Mesenchymal stem cell (in vitro differentiated cells and primary cell): ENCODE data around the gene MIDN. TPM values are rescaled to one million over a fixed set of nuclear protein-coding genes. Genes with fewer than 3 reads are reported as not detected.
A peak's percentile ranks its signal among the peaks of the same experiment; 100 is the strongest.
"Not testable (repeated sequence)": the region's sequence is repeated elsewhere in the genome, so short reads cannot be mapped to it uniquely, and the experiment has no call there.

ENCODE experiments used
- DNase-seq: peaks from one replicate; pipeline ENCODE4 v3.0.0-alpha.2; 2013
- H2AFZ ChIP-seq: one replicate; pipeline ENCODE4 v1.6.1; 2013; ENCODE audit warnings: low read depth, mild to moderate bottlenecking, control low read depth, inconsistent platforms, low read length, moderate library complexity
- H2AK5ac ChIP-seq: 2 replicates; pipeline ENCODE4 v1.6.1; 2013; ENCODE audit warnings: low read length, moderate library complexity, mild to moderate bottlenecking, inconsistent platforms; ENCODE audit not compliant: severe bottlenecking
- H2BK120ac ChIP-seq: one replicate; pipeline ENCODE4 v1.6.1; 2013; ENCODE audit warnings: low read depth, mild to moderate bottlenecking, inconsistent platforms, low read length, moderate library complexity
- H2BK12ac ChIP-seq, 2 experiments: one replicate each; pipeline ENCODE4 v1.6.1; 2013; ENCODE audit warnings: inconsistent platforms in 2 of 2, low read length in 2 of 2, mild to moderate bottlenecking in 2 of 2, moderate library complexity in 2 of 2, control low read depth in 1 of 2
- H2BK15ac ChIP-seq: one replicate; pipeline ENCODE4 v1.6.1; 2013; ENCODE audit warnings: mild to moderate bottlenecking, low read depth, inconsistent platforms; ENCODE audit not compliant: poor library complexity, severe bottlenecking
- H2BK5ac ChIP-seq: 2 replicates; pipeline ENCODE4 v1.6.1; 2013; ENCODE audit warnings: low read depth, mild to moderate bottlenecking, low read length, control low read depth, inconsistent platforms; ENCODE audit not compliant: poor library complexity, severe bottlenecking
- H3K14ac ChIP-seq, 2 experiments: one replicate each; pipeline ENCODE4 v1.6.1; 2013; ENCODE audit warnings: inconsistent platforms in 2 of 2, low read length in 2 of 2, control low read depth in 1 of 2, mild to moderate bottlenecking in 1 of 2, moderate library complexity in 1 of 2
- H3K18ac ChIP-seq, 2 experiments: one replicate each; pipeline ENCODE4 v1.6.1; 2013; ENCODE audit warnings: inconsistent platforms in 2 of 2, low read length in 2 of 2, control low read depth in 1 of 2, low read depth in 1 of 2, mild to moderate bottlenecking in 1 of 2
- H3K23ac ChIP-seq, 2 experiments: one replicate each; pipeline ENCODE4 v1.6.1; 2013; ENCODE audit warnings: inconsistent platforms in 2 of 2, low read length in 2 of 2, mild to moderate bottlenecking in 2 of 2, moderate library complexity in 2 of 2, control low read depth in 1 of 2
- H3K27ac ChIP-seq: 2 replicates; pipeline ENCODE4 v1.5.1; 2013; ENCODE audit warnings: mild to moderate bottlenecking, moderate library complexity, low read length, control low read depth, inconsistent platforms; ENCODE audit not compliant: poor library complexity, severe bottlenecking
- H3K27me3 ChIP-seq, 2 experiments: 2 replicates each; pipeline versions ENCODE4 v1.6.1 to v1.7.0; 2013; ENCODE audit warnings: low read length in 2 of 2, mild to moderate bottlenecking in 2 of 2, moderate library complexity in 2 of 2, control low read depth in 1 of 2, inconsistent platforms in 1 of 2; ENCODE audit not compliant: control insufficient read depth in 1 of 2, insufficient read depth in 1 of 2
- H3K36me3 ChIP-seq, 2 experiments: 2 replicates each; pipeline versions ENCODE4 v1.6.1 to v1.7.0; 2013; ENCODE audit warnings: low read length in 2 of 2, control low read depth in 1 of 2, inconsistent platforms in 1 of 2, low read depth in 1 of 2, mild to moderate bottlenecking in 1 of 2; ENCODE audit not compliant: insufficient read depth in 2 of 2, control insufficient read depth in 1 of 2
- H3K4ac ChIP-seq, 2 experiments: one replicate each; pipeline ENCODE4 v1.6.1; 2013; ENCODE audit warnings: inconsistent platforms in 2 of 2, low read length in 2 of 2, mild to moderate bottlenecking in 2 of 2, moderate library complexity in 2 of 2, control low read depth in 1 of 2, low read depth in 1 of 2
- H3K4me1 ChIP-seq: 2 replicates; pipeline ENCODE4 v1.6.1; 2013; ENCODE audit warnings: low read depth, low read length, control low read depth; ENCODE audit not compliant: control insufficient read depth, insufficient read depth
- H3K4me2 ChIP-seq: 2 replicates; pipeline ENCODE4 v1.6.1; 2013; ENCODE audit warnings: low read length, mild to moderate bottlenecking, inconsistent platforms; ENCODE audit not compliant: poor library complexity, severe bottlenecking
- H3K4me3 ChIP-seq, 2 experiments: 2 replicates each; pipeline versions ENCODE4 v1.5.1 to v1.7.0; 2013; ENCODE audit warnings: low read length in 2 of 2, mild to moderate bottlenecking in 2 of 2, control low read depth in 1 of 2, low read depth in 1 of 2; ENCODE audit not compliant: insufficient read depth in 1 of 2
- H3K79me1 ChIP-seq: replicated peaks from 2 replicates; pipeline ENCODE4 v1.6.1; 2013; ENCODE audit warnings: mild to moderate bottlenecking, control low read depth, low read length, inconsistent platforms; ENCODE audit not compliant: poor library complexity, severe bottlenecking
- H3K9ac ChIP-seq: 2 replicates; pipeline ENCODE4 v1.7.0; 2013; ENCODE audit warnings: mild to moderate bottlenecking, low read length, moderate library complexity
- H3K9me3 ChIP-seq: 2 replicates; pipeline ENCODE4 v1.7.0; 2013; ENCODE audit warnings: mild to moderate bottlenecking, low read length; ENCODE audit not compliant: control insufficient read depth
- H4K8ac ChIP-seq: one replicate; pipeline ENCODE4 v1.6.1; 2013; ENCODE audit warnings: inconsistent platforms, mild to moderate bottlenecking, low read length, moderate library complexity
- H4K91ac ChIP-seq: one replicate; pipeline ENCODE4 v1.6.1; 2013; ENCODE audit warnings: mild to moderate bottlenecking, low read length, inconsistent platforms
- WGBS: methylation state at CpG from one replicate; pipeline ENCODE4 v1.1.7; 2013; ENCODE audit warnings: mixed read lengths; 5-methylcytosine and 5-hydroxymethylcytosine counted together
- polyA plus RNA-seq, 2 experiments: library from polyadenylated mRNA; stranded (reverse); fragments of 200-250 nt; gene quantifications; one replicate each; pipeline ENCODE4 v1.2.3, GENCODE V29; 2013

Gene MIDN
- polyA plus RNA-seq (2013, experiment 1 of 2) = 58.6 TPM
- 58.0 TPM for polyA plus RNA-seq (2013, experiment 2 of 2)

DNA sequence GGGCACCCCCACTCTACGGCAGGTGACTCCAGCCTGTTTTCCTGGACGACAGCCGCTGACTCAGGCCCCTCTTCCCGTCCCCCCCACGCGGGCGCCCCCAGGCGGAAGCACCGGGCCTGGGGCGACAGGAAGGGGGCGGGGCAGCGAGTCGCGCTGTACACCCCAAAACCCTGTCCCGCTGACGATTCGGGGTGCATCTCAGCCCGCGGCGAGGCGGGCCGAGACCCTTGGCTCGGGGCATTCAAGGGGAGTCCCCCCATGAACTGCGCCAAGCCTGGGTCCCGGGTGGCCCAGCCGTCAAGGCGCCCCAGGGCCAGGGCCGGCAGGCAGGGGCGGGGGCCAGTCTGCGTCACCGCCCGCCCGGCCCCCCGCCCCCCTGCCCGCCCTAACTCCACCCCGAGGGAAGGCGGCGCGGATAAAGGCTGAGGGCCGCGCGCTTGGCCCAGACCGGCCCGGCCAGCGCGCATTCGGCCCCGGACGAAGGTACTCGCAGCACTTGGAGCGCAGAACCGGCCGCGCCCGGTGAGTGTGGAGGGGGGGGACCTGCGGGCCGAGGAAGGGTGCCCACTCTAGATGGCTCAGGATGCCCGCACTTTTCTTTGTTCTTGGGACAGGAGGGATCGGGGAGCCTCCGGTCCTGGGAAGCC lies at the start of gene MIDN:
MIDN (plus strand) TSS at position 445 of the 647 bp plus-strand sequence. CDS start 1,714 bp downstream, outside the sequence.
- peak within 1 kb of the TSS; percentile 89 for H3K9ac ChIP-seq
- peak within 1 kb of the TSS in 1 of 2 experiments; percentile 97 for H3K14ac ChIP-seq
- H2BK120ac ChIP-seq = peak within 1 kb of the TSS; percentile 92
- peak within 1 kb of the TSS; percentile 95 to 96 for H3K4ac ChIP-seq
- no peaks in the 10 kb centered on the region for H3K9me3 ChIP-seq
- H2AK5ac ChIP-seq = peak within 1 kb of the TSS; percentile 42
- peak within 1 kb of the TSS; percentile 74 to 75 for H3K4me3 ChIP-seq
- peak within 1 kb of the TSS; percentile 95 for H4K8ac ChIP-seq
- peaks cover 12 to 55% of the 10 kb centered on the region in 2 experiments for H3K36me3 ChIP-seq
- H3K4me2 ChIP-seq = peak within 1 kb of the TSS; percentile 77
- peak within 1 kb of the TSS; percentile 95 to 99 for H3K18ac ChIP-seq
- no peak within 1 kb of the TSS for H3K23ac ChIP-seq
- H2BK5ac ChIP-seq = peak within 1 kb of the TSS; percentile 95
- peak within 1 kb of the TSS; percentile 95 for H2BK15ac ChIP-seq
- peak within 1 kb of the TSS; percentile 85 for H4K91ac ChIP-seq
- H3K79me1 ChIP-seq = peaks cover 20% of the 10 kb centered on the region
- H3K27me3 ChIP-seq = no peaks in the 10 kb centered on the region
- DNase-seq = peak; percentile 94
- WGBS = under 1% methylated on average over 32 of the region's 60 CpGs
- H3K27ac ChIP-seq = peak within 1 kb of the TSS; percentile 97
- H2BK12ac ChIP-seq = peak within 1 kb of the TSS; percentile 93 to 99
- peaks cover 40% of the 10 kb centered on the region for H3K4me1 ChIP-seq
- H2AFZ ChIP-seq = no peak within 1 kb of the TSS

DNA sequence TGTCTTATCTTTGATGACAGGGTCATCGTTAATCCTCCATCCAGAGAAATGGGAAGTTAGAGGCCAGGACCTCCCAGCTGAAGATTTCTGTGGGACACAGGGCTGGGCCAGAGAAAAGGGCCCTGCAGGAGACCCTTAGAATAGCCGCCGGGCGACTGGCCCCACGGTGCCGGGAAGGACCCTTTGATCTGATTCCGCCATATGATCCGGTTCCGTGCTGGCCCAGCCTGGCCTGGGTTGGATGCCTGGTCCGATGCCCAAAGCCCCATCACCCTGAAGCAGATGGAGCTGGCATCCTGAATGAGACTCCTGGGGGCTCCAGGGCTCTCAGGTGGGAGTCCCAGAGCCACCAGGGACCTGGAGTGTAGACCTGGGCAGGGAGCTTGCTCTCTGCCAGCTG lies 48.9 kb upstream of the MIDN start:
- no peak overlapping the region for H4K8ac ChIP-seq
- no peak overlapping the region for H2AK5ac ChIP-seq
- no peak overlapping the region for H3K4ac ChIP-seq
- no peaks in the 10 kb centered on the region for H3K9me3 ChIP-seq
- no peaks in the 10 kb centered on the region for H3K27me3 ChIP-seq
- no peak overlapping the region for H2BK5ac ChIP-seq
- no peaks in the 10 kb centered on the region for H3K79me1 ChIP-seq
- no peak overlapping the region for H2BK15ac ChIP-seq
- DNase-seq = no peak
- H3K4me2 ChIP-seq = no peak overlapping the region
- no peak overlapping the region for H3K18ac ChIP-seq
- H3K23ac ChIP-seq = no peak overlapping the region
- H3K9ac ChIP-seq = no peak overlapping the region
- H3K36me3 ChIP-seq = no peaks in the 10 kb centered on the region
- no peak overlapping the region for H2BK12ac ChIP-seq
- H3K27ac ChIP-seq = no peak overlapping the region
- no peak overlapping the region for H2BK120ac ChIP-seq
- H3K14ac ChIP-seq = no peak overlapping the region
- no peak overlapping the region for H3K4me3 ChIP-seq
- H2AFZ ChIP-seq = no peak overlapping the region
- H4K91ac ChIP-seq = no peak overlapping the region
- 95% methylated on average over 10 of the region's 10 CpGs for WGBS
- H3K4me1 ChIP-seq = peaks cover 2% of the 10 kb centered on the region

GRCh38 chr19:1200614-1201013 lies 47.8 kb upstream of the MIDN start:
- H3K9ac ChIP-seq, H4K91ac ChIP-seq, DNase-seq, H2BK15ac ChIP-seq, H3K14ac ChIP-seq, H3K36me3 ChIP-seq, H2BK12ac ChIP-seq, H3K27ac ChIP-seq, H2AK5ac ChIP-seq, H3K23ac ChIP-seq, H3K4ac ChIP-seq, H2BK120ac ChIP-seq, H3K79me1 ChIP-seq, H3K9me3 ChIP-seq, H3K4me1 ChIP-seq, H4K8ac ChIP-seq, H3K27me3 ChIP-seq, H2AFZ ChIP-seq, H3K18ac ChIP-seq, H2BK5ac ChIP-seq, H3K4me2 ChIP-seq, H3K4me3 ChIP-seq: not testable (repeated sequence)
- WGBS = 92% methylated on average over 3 of the region's 4 CpGs

GRCh38 chr19:1205114-1206099 lies 43.0 kb upstream of the MIDN start, which contains the start of gene STK11:
TSS of gene STK11 (plus strand) at chr19:1205778. CDS start at chr19:1206914, 1,136 bp downstream.
- peak within 1 kb of the TSS in 1 of 2 experiments; percentile 49 for H3K23ac ChIP-seq

More at GRCh38 chr19:1205114-1206099, 43.0 kb upstream of the MIDN start, which contains the start of gene STK11:
- H2BK15ac ChIP-seq = peak within 1 kb of the TSS; percentile 90
- no peaks in the 10 kb centered on the region for H3K9me3 ChIP-seq
- H4K91ac ChIP-seq = peak within 1 kb of the TSS; percentile 57
- H3K14ac ChIP-seq = peak within 1 kb of the TSS; percentile 48 to 70
- H3K27me3 ChIP-seq = no peaks in the 10 kb centered on the region
- peak within 1 kb of the TSS in 1 of 2 experiments; percentile 81 for H2BK12ac ChIP-seq
- DNase-seq = peak; percentile 97
- H3K4me1 ChIP-seq = peaks cover 31% of the 10 kb centered on the region
- H2AFZ ChIP-seq = no peak within 1 kb of the TSS
- peak within 1 kb of the TSS; percentile 73 for H2BK120ac ChIP-seq
- peak within 1 kb of the TSS; percentile 87 for H4K8ac ChIP-seq
- H3K4me3 ChIP-seq = peak within 1 kb of the TSS; percentile 83 to 94
- H2AK5ac ChIP-seq = peak within 1 kb of the TSS; percentile 95
- peaks cover 6 to 22% of the 10 kb centered on the region in 2 experiments for H3K36me3 ChIP-seq
- peaks cover 4% of the 10 kb centered on the region for H3K79me1 ChIP-seq
- peak within 1 kb of the TSS; percentile 59 to 86 for H3K18ac ChIP-seq
- peak within 1 kb of the TSS; percentile 89 for H3K9ac ChIP-seq
- WGBS = 3% methylated on average over 96 of the region's 114 CpGs
- peak within 1 kb of the TSS; percentile 93 for H2BK5ac ChIP-seq
- H3K4ac ChIP-seq = peak within 1 kb of the TSS; percentile 90 to 96
- H3K4me2 ChIP-seq = peak within 1 kb of the TSS; percentile 99
- peak within 1 kb of the TSS; percentile 37 for H3K27ac ChIP-seq
